NCI-H460 (cell line): ENCODE data around the gene LHX8. TPM values are rescaled to one million over a fixed set of nuclear protein-coding genes. Genes with fewer than 3 reads are reported as not detected.
"Not testable (repeated sequence)": the region's sequence is repeated elsewhere in the genome, so short reads cannot be mapped to it uniquely, and the experiment has no call there.

Experiments used
- DNase-seq: peaks from one replicate; pipeline ENCODE4 v3.0.0-alpha.2; 2016; ENCODE audit warnings: low read depth; ENCODE audit errors: extremely low read depth
- total RNA-seq: library from RNA; depleted of rRNA; stranded (reverse); fragments of >200 nt; shearing (Covaris generic); gene quantifications from 2 replicates; pipeline ENCODE4 v1.2.3, GENCODE V29; 2014

The LHX8 gene
- total RNA-seq, 1 experiment from 2014 or later, result not detected

DNA sequence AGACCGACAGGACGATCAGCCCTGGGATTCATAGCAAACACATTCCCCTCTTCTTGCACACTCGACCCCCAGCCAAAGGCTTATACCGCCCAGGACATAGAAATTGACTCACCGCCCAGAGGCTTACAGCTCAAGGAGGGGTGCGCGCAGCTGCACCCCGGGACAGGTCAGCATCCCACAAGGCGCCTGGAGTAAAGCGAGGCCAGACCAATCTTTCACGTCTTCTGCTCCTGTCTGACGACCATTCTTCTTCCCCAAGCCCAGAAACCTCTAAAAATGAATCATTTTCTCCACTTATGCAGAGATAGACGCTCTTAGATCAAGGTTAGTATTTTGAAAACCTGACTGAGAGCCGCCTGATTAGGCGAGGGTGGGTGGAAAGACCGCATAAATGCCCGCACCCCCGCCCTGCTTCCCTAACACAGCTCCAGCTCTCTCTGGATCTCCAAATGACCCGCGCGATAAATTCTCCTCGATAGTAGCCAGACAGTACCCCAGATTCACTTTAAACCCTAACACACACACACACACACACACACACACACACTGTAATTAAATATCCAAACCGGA lies 1.9 kb upstream of the LHX8 start:
- no peak for DNase-seq

DNA sequence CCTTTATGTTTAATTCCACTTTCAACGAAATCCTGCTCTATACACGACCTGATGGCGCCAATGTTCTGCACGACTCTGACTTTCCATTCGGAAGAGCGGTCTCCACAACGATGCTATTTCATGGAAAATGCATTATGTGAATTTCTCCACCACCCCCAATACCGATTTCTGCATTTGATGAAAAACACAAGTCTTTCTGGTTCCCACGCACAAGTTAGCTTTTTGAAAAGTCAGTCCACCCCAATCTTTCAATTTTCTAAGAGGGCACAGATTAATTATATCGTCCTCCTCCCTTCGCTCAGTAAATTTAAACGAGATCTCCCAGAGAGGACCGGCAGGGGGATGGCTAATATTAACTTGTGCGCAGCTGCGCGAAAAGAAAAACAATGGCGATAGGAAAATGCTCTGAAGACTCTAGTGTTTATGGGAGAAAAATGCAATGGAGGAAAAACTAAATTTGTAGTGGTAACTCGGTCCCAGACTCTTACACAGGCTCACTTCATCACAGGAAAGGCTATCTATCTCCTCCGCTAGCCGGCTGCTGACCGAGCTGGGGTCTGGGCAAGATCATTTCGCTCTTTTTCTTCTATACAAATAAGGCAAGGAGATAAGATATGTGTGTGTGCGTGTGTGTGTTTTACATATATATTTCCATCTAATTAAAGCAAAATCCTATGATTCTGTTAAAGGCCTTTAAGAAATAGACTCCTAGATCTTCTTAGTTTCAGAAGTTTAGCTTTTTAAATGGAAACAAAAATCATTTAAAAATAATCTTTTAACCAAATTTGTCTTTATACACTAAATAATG lies 1.2 kb upstream of the LHX8 start:
- DNase-seq, result no peak

DNA sequence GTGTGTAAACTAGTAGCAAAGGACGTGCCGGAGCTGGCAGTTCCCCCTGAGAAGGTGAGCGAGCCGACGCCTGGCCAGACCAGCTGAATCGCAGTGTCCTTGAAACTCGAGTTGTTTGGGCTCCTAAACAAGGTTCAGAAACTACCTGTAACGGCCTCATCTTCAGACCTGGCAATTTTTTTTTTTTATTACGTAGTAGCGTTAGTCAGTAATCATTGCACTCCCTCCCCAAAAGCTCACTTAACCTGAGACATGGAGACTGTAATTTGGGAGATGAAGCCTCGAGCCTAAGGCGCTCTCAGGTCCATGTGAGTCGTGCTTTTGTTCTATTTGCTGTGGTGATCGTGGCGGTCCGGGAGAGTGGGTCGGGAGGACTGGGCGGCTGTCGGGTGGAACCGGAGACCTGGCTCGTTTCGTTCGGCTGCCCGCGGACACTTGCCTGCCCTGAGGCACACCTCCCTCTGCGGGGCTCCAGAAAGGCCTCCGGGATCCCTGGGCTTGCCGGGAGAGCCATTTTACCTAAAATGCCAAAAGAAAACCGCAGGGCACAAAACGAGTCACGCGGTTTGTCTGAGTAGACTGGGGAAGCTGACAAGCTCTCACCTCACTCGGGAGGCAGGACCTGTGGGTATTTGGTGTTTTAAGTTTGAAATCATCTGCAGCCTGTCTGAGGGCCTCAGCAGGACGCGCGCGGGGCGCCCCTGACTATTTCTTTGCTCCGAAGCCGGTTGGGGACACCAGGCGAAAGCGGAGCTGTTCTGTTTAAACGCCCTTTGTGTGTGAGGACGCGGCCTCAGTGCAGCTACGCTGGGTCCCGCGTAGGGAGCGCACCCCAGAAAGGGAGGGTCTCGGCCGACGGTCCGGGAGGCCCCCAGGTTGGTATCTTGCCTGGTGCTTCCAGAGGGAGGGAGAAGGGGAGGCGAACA lies 722 bp downstream of the LHX8 start:
- no peak for DNase-seq

DNA sequence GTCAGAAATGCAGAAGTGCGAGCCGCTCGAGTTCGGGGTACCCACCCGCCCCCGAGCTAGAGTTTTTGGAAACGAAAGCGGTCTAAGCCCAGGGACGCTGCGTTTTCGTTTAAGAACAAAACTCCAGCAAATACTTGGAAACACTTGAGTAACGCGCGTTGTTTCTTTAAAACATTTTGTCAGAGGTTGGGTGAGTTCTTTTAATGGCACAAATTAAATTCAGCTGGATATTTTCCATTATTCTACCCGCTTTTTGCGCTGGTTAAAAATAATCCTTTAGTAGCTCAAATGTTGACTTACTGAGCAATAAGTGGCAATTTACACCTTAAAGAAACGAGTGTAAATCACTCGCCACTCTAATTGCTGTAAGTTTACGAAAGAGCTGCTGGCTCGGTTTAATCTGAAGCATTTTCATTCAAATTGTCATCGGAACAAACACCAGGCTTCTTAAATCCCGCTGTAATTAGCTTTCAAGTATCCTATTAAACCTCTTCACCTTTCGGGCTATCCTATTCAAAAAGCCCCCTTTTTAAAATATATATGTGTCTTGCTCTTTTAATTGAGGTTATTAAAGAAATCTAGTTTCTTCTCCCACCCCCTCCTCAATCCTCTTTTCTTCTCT lies 1.5 kb downstream of the LHX8 start:
- DNase-seq, result no peak

DNA sequence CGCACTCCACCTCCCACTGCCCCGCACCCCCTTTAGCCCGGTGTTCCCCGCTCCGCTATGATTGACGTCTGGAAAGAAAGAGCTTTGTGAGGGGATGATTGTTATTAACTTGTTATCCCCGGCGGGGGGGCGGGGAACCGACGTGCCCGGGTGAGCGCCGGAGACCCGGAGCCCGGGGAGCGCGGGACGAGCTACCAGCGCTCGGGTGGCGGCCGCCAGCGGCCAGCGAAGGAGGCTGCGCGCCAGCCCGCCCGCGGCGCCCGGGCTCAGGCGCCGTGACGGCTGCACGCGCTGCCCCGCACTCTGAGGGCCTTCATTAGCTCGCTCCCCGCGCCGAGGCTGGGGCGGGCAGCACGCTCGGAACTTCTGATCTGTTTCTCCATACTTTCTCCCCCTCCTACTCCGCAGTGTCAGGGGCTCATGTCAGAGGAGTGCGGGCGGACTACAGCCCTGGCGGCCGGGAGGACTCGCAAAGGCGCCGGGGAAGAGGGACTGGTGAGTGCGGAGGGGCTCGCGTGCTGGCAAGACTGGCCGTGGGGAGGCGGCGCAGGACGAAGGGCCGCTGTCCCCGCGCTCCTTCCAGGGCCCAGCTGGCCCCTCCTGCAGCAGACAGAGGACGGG lies 2.1 kb downstream of the LHX8 start:
- DNase-seq, result no peak

DNA sequence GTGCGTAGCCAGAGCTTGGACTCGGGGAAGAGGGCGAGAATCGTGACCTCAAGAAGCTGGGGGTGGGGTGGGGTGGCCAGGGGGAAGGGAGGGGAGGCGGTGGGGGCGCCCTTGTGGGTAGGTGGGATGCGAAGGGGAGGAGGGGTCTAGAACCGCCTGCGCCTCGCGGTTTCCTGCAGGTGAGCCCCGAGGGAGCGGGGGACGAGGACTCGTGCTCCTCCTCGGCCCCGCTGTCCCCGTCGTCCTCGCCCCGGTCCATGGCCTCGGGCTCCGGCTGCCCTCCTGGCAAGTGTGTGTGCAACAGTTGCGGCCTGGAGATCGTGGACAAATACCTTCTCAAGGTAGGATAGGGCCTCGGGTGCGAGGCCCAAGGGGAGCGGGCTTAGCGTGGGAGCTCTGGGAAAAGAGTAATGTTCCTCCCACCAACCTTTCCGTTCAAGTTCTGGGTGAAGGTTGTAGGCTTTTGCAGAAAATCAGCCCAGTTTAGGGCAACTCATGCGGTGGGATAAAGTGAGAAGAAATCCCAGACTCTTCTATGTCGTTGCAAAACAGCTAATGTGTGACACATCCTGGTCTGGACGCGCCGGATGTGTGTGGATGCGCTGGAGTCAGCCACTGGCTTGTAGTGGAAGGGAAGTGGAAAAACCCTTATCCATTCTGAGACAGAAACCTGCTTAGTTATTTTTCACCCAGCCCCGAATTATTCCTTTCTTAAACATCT lies 2.9 kb downstream of the LHX8 start:
- no peak for DNase-seq

DNA sequence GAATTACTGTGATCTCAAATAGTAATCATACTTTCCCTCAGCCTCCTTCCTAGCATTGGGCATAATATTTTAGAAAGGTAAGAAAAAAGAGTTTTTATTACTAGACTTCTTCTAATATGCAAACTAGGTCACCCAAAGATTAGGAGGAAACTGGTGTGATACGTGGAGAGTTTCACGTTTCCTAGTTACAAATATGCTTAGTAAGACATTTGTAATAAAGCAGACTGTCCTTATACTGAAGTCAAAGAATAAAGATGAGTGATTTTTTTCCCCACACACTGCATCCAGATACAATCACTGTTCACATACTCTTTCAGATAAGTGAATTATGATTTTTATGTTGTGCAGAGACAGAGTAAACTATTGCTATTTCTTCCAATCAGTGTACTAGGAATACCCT lies 17.9 kb downstream of the LHX8 start:
- no peak for DNase-seq

DNA sequence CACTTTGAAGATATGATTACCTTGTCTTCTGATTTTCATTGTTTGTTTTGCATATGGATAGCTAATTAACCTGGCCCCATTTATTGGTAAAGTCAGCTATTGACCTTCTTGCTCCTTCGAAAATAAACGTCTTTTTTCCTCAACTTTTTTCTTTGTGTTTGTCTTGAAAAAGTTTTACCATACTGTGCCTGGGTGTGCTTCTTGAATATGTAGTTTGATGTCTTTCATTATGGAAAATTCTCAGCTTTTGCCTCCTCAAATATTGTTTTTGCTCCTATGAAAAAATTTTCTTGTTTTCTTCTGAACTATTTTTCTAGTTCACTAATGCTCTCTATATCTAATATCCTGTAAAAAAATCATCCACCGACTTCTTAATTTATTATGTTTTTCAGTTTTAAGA lies 25.0 kb downstream of the LHX8 start:
- no peak for DNase-seq

DNA sequence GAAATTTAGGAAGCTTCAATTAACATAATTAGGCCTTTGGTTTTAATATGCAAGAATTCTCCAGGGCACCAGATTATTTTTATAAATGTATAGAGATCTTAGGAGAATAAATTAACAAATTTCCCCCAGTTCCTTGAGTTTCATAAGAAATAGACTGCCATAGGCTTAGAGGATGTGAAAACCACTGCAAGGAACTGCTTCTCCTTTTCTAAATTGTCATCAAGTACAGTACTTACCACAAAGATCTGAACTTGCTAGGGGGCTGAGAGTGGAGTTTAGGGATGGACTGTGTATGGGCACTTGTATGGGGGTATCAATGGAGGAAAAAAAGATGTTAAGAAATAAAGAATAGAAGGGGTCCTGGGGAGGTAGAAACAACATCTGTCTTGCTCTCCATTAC lies 31.1 kb downstream of the LHX8 start:
- DNase-seq, result no peak

DNA sequence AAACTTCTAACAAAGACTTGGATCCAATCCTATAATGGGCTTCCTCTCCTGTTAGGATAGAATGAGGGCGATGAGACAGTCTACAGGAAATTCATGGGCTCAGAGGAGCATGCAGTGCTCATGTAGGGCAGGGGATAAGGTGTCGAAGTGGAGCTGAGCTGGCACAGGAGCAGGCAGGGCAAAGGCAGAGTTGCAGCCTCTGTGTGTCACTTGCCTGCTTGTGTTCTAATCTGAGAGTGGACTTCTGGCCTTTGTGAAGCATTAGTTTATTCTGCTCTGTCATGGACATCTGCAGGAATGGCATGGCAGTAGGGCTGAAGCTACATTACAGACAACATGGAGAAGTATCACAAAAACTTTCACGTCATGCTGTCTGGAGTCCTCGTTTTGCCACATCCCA lies 32.6 kb downstream of the LHX8 start:
- DNase-seq, result no peak

DNA sequence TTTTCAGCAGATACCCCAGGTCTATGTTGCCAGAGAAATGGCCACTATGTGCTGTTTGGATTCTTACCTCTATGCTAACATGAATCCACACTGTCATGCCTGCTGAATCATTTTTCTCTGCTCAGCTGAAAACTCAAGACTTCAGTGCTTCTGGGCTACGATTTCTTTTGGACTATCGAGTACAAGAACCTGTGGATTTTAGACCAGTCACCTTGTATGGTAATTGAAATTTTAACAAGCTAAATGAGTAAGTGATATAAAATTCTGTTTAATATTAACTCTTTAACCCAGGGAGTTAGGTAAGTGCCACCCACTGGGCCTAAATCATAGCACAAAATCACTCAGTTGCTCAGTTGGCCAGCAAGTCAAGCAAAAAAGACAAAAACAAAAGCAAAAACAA lies 35.8 kb downstream of the LHX8 start:
- DNase-seq, result no peak

DNA sequence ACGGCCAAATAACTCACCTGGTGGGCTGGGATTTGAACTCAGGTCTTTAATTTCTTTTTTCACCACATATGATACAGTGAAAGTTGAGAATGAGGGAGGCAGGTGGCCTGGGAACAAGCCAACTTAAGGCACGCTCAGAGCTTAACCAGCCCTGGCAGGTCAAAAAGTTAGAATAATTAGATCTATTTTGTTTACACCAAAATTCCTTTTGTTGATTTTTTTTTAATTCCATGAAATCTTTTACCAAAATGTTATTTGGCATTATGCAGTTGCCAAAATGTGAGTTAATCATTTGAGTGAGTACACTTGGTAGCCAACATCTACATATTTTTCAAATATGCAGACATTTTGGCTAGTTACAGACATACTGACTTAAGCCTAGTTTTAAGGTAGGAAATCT lies 36.8 kb downstream of the LHX8 start:
- DNase-seq, result no peak

DNA sequence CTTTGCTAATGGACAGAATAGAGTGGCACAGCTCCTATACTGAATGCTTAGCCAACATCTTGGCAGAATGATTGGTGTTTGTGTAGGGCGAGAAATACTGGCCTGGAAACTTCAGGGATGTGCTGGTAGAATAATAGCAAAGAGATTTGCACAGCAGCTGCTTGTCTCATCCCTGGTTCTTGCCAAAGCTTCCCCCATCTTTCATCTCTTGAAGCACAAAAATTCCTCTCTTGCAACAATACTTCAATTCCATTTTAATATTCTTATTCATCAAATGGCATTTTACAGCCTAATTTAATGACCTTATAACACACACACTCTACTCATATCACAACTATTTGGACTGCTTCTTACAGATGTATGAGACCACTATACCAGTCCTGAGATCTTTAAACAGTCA lies 37.7 kb downstream of the LHX8 start:
- DNase-seq, result no peak

DNA sequence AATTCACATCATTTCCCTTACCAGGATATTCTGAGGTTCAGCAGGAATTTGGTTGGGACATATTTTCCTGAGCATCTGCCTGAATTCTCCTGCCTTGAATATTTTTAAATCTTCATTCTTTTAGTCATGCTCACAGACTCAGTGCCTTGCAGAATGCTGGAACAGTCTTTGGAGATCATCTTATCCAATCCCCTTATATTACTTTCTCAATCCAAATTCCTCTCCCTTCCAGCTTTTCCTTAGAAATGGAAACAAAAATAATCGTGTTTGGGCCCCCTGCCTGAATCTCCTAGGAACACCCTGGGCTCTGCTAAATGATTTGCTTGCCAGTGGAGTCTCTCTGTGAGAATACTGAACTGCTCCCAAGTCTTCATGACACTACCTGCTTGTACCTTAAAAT lies 38.4 kb downstream of the LHX8 start:
- no peak for DNase-seq

DNA sequence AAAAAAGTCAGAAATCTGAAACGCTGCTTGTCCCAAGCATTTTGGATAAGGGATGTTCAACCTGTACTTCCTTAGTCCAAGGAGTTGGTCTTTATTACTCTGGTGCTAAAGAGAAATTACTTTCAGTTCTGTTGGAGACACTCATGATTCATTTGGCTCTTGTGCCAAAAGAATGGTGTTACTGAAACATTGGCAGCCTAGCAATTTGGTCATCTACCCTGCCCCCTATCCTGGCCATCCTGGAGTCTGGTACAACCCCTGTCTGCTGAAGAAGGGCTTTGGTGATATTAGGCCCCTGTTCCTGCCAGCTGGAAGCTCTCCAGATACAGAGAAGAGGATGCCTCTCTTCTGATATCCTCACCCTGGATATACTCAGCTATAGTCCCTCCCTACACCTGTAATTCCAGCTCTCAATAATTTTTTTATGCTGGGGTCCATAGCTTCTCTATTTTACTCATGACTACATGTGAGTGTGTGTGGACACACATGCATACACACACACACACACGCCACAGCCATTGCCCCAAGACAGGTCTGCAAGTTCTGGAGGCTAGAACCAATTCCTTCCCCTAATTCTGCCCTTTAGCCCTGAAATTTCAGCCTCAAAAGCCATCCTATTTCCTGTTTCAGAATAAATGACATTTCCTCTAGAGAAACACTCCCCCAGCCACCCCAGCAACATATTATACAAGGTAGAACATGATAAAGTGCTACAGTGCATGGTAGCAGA lies 40.0 kb downstream of the LHX8 start:
- no peak for DNase-seq

DNA sequence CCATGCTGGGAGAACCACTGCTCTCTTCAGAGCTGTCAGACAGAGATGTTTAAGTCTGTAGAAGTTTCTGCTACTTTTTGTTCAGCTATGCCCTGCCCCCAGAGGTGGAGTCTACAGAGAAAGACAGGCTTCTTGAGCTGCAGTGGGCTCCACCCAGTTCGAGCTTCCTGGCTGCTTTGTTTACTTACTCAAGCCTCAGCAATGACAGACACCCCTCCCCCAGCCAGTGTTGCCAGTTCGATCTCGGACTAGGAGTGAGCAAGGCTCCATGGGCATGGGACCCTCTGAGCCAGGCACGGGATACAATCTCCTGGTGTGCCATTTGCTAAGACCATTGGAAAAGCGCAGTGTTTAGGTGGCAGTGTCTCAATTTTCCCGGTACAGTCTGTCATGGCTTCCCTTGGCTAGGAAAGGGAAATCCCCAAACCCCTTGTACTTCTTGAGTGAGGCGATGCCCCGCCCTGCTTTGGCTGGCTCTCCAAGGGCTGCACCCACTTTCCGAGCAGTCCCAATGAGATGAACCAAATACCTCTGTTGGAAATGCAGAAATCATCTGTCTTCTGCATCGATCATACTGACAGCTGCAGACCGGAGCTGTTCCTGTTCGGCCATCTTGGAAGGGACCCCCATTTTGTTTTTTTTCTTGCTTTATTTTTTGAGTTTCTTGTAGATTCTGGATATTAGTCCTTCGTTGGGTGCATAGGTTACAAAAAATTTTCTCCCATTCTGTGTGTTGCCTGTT lies 47.2 kb downstream of the LHX8 start:
- DNase-seq, result not testable (repeated sequence)

DNA sequence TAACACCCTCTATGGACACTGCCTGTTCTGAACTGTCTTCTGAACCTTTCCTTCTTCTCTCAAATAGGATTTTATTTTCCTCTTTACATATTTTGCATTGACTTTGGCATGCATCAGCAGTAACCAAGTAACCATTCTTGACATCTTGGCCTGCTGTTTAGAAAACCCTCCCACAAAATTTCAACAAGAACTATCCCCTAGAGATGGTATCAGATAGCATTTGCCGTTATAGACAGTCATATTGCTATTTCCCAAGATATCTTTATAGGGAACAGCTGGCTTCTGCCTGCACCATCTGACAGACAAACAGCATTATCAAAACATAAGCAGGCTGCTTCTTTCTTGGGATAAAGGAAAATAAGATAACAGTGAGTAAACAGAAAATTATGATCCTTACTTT lies 54.7 kb downstream of the LHX8 start:
- DNase-seq, result no peak

DNA sequence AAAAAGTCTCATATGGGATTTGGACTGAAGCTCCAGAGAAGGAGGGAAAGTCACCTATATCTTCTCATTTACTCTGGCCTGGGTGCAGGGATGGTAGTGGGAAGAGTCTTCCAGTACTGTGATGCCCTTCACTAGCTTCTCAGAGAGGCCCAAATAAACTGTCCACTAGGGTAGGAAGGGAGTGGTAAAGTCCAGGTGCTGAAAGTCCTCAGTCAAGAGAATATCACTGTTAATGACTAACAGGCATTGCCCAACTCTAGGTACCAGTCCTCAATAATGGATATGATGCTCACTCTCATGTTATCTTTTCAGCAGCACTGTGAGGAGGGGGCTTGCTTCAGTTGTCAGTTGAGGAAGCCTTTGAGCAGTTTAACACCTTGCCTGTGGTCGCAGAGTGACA lies 64.0 kb downstream of the LHX8 start:
- no peak for DNase-seq

DNA sequence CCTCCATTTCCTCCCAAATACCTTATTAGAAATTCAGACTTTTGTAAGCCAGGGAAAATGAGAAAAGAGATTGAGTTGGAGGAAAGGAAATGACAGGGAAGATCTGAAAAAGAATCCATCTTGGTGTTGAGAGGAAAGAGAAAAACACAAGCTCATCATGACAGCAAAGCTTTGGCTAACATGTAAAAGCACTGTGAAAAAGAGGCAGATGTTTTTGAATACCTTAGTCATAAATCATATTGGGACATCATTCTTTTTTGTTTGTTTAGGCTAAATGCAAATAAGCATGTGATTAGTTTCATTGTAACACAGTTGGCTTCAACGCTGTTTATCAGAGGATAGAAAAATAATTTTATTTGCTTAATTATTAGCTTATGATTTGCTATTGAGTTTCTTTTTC lies 64.6 kb downstream of the LHX8 start:
- no peak for DNase-seq
